Skin of body (tissue), 2 donors: Measurements from ENCODE around the gene TMEM225B. TPM values are rescaled to one million over a fixed set of nuclear protein-coding genes. Genes with fewer than 3 reads are reported as not detected.
"Not testable (repeated sequence)": the region's sequence is repeated elsewhere in the genome, so short reads cannot be mapped to it uniquely, and the experiment has no call there.

Source experiments
- DNase-seq: peaks from one replicate; lab custom pipeline; 2025; lab: John Stamatoyannopoulos, UW
- total RNA-seq: library from RNA; depleted of rRNA; stranded (reverse); fragments of >200 nt; gene quantifications from one replicate; pipeline ENCODE4 v1.2.3, GENCODE V29; 2014

Gene TMEM225B
- 0.89 TPM for total RNA-seq

- no peak for DNase-seq
These were observed at the start of gene TMEM225B for GRCh38 chr7:99597762-99598501. Gene TMEM225B, plus strand, starts transcription at chr7:99598267. Its CDS starts 6,122 bp downstream, at chr7:99604389.

- not testable (repeated sequence) for DNase-seq
These were observed 48.5 kb upstream of the TMEM225B start for GRCh38 chr7:99549545-99549944.

DNA sequence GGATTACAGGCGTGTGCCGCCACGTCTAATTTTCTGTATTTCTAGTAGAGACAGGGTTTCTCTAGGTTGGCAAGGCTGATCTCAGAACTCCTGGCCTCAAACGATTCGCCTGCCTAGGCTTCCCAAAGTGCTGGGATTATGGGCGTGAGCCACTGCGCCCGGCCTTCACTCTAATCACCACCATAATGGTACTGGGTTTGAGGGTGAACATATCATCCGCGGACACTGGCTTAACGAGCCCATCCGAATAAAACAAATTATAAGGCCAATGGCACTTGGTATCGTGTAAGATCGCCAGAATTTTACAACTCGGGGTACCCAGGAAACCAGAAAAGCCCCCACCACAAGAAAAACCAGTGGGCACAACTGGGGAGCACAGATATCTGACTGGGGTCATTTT lies 46.7 kb upstream of the TMEM225B start:
- DNase-seq = no peak

GRCh38 chr7:99551767-99552463 lies 46.2 kb upstream of the TMEM225B start, which contains the start of gene FAM200A:
Gene FAM200A, minus strand, starts transcription at chr7:99552114. Its CDS starts 3,707 bp downstream, at chr7:99548407.
- DNase-seq = peak; percentile 85

- no peak for DNase-seq
These were observed 45.0 kb upstream of the TMEM225B start for GRCh38 chr7:99553039-99553438.

- DNase-seq = no peak
These were observed 43.1 kb upstream of the TMEM225B start for GRCh38 chr7:99554939-99555338.

DNA sequence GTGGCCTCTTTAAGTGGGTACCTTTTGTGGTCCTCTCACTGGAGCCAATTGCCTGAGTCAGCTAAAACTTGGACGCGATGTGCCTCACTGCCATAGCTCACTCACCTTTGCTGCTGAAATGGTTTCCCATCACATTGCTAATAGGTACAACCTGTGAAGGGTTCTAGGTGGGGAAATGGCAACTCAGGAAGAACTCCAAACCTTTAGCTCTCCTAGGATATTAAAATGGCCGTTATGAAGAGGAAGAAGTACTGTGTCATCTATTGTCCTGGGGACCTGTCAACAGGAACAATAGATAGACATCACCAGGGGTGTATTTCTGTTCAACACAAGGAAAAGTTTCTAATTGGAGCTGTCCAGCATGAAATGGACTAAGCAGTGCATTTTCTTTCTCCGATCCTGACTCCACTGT lies 40.9 kb upstream of the TMEM225B start:
- no peak for DNase-seq

GRCh38 chr7:99557940-99558305 lies 40.1 kb upstream of the TMEM225B start:
- no peak for DNase-seq

DNA sequence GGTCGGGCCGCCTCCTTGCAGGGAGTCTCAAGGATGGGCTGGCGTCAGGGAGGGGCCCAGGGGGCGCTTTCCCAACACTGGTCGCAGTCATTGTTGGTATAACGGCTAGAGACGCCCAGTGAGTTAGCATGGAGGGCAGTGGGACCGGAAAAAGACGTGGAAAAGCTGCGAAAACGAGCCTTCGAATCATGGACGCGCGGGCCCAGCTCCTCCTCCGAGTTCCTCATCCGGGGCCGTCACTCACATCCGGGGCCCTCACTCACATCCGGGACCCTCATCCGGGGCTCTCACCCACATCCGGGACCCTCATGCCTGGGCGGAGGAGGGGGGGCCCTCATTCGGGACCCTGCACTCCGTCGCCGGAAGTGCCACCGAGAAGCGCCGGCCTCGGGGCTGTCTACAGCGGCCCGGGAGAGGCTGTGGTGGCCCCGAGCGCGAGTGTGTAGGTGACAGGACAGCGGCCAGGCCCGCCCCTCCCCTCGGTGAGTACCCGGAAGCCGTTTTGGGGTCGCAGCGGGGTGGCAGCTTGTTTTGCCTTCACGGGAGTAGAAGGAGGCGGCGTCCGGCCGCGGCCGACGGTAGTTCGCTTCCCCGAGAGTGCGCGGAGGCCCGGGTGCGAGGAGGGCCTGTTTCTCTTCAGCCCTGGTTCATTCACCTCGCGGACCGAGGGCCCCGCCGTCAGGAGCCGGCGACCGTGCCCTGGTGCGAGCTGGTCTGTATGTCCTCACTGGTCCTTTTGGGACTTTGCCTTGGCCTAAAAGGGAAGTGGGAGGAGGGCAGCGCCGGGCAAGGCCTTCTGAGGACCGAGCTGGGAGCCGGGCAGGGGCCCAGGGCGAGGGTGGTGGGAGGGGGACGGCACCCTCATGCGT lies 39.5 kb upstream of the TMEM225B start, which contains the start of gene ZNF655:
TSS of gene ZNF655 (plus strand) at position 337 of the 869 bp plus-strand sequence. CDS start 1,918 bp downstream, outside the sequence.
- peak; percentile 82 for DNase-seq

DNA sequence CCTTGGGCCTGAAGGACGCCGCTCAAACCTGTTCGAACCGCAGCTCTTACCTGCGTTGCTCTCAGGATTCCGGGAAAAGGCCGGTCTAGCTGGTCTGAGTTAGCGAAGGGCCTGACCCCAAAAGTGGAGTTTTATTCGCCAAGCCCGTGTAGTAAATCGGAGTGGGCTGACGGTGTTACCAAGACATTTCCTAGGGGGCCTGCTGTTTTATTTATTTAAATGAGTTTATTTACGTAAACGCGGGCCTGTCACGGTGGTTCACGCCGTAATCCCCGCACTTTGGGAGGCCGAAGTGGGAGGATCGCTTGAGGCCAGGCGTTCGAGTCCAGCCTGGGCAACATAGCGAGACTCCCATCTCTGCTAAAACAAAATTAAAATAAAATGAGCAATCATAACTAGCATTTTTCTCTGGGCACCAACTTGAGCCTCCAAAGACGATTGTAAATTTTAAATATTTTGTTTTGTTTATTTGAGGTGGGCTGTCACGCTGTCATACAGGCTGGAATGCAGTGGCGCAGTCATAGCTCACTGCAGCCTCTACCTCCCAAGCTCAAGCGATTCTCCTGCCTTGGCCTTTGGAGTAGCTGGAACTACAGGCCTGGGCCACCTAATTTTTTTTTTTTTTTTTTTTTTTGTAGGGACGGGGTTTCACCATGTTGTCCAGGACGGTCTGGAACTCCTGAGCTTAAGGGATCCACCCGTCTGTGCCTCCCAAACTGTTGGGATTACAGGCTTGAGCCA lies 38.7 kb upstream of the TMEM225B start:
- no peak for DNase-seq

GRCh38 chr7:99560834-99561736 lies 37.0 kb upstream of the TMEM225B start:
- no peak for DNase-seq

GRCh38 chr7:99561737-99562051 lies 36.4 kb upstream of the TMEM225B start:
- DNase-seq = no peak

DNA sequence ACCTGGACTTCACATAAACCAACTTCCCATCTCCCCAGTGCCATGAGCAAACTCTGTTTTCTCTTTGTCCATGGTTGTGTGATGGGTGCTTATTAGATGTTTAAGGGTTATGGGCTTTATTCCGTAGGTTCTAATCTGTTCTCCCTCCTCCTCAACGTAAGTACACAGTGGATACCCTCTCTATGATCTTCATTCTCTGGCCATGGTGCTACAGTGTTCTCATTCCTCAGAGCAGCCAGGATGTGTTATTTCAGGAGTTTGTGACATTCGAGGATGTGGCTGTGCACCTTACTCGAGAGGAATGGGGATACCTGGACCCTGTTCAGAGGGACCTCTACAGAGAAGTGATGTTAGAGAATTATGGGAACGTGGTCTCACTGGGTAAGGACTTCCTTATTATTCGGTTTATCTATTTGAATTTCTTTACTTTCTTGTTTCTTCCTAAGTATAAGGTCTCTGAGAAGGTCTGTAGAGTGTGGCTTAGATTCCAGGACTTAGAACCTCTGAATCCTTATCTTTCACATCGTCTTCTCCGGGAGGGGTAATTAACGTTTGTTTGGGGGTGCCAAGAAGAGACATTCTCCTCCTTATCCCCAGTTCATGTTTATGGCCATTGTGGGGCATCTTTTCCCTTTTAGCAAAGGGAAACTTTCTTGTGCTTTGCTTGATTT lies 35.8 kb upstream of the TMEM225B start:
- DNase-seq = no peak

- DNase-seq = no peak
These were observed 35.2 kb upstream of the TMEM225B start for GRCh38 chr7:99562832-99563231.

GRCh38 chr7:99563650-99564049 lies 34.4 kb upstream of the TMEM225B start:
- DNase-seq = no peak

GRCh38 chr7:99568770-99569169 lies 29.3 kb upstream of the TMEM225B start:
- DNase-seq = not testable (repeated sequence)

- no peak for DNase-seq
These were observed 26.3 kb upstream of the TMEM225B start for GRCh38 chr7:99571768-99572167.

DNA sequence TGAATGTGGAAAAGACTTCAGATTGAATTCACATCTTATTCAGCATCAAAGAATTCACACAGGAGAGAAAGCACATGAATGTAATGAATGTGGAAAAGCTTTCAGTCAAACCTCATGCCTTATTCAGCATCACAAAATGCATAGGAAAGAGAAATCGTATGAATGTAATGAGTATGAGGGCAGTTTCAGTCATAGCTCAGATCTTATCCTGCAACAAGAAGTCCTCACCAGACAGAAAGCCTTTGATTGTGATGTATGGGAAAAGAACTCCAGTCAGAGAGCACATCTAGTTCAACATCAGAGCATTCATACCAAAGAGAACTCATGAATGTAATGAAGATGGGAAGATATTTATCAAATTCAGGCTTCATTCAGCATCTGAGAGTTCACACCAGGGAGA lies 24.8 kb upstream of the TMEM225B start:
- DNase-seq = no peak

GRCh38 chr7:99576251-99576650 lies 21.8 kb upstream of the TMEM225B start:
- no peak for DNase-seq
